Measurements from ENCODE around the gene ACOXL. TPM values are rescaled to one million over a fixed set of nuclear protein-coding genes. Genes with fewer than 3 reads are reported as not detected.
"Not testable (repeated sequence)": the region's sequence is repeated elsewhere in the genome, so short reads cannot be mapped to it uniquely, and the experiment has no call there.

The ACOXL gene
- total RNA-seq, 1 donor from 2014 or later: not detected

DNA sequence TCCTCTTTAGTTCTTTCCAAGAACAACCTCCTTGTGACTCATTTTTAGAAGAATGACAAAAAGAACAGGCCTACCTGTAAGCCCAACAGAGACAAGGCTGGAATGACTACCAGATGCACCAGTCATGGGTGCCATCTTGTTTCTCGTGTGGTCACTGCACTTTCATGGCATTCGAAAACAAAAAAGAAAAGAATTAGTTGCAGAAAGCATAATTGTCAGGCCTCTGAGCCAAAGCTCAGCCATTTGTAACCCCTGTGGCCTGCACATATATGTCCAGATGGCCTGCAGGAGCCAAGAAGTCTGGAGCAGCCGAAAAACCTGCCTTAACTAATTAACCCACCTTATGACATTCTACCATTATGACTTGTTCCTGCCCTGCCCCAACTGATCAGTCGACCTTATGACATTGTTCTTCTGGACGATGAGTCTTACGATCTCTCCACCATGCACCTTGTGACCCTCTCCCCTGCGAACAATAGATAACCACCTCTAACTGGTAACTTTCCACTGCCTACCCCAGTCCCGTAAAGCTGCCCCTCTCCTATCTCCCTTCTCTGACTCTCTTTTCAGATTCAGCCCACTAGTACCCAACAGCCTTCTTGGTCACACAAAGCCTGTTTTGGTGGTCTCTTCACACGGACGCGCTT, 40.6 kb upstream of the ACOXL start:
- peaks cover 9% of the 10 kb centered on the region for H3K36me3 Mint-ChIP-seq (ENCODE audit: low read depth)
- H3K4me3 Mint-ChIP-seq: no peak overlapping the region
- peaks cover 17% of the 10 kb centered on the region for H3K4me1 Mint-ChIP-seq
- TF ChIP-seq, protein P1, sequence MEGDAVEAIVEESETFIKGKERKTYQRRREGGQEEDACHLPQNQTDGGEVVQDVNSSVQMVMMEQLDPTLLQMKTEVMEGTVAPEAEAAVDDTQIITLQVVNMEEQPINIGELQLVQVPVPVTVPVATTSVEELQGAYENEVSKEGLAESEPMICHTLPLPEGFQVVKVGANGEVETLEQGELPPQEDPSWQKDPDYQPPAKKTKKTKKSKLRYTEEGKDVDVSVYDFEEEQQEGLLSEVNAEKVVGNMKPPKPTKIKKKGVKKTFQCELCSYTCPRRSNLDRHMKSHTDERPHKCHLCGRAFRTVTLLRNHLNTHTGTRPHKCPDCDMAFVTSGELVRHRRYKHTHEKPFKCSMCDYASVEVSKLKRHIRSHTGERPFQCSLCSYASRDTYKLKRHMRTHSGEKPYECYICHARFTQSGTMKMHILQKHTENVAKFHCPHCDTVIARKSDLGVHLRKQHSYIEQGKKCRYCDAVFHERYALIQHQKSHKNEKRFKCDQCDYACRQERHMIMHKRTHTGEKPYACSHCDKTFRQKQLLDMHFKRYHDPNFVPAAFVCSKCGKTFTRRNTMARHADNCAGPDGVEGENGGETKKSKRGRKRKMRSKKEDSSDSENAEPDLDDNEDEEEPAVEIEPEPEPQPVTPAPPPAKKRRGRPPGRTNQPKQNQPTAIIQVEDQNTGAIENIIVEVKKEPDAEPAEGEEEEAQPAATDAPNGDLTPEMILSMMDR (conservative IDR thresholded peaks at IDR 0.05): no peak
- H3K27me3 Mint-ChIP-seq (ENCODE audit: low read depth): peaks cover 6% of the 10 kb centered on the region
- H3K9me3 Mint-ChIP-seq: peaks cover 9% of the 10 kb centered on the region
- H3K27ac Mint-ChIP-seq (ENCODE audit: unreplicated experiment): no peak overlapping the region
- DNase-seq (ENCODE audit: low read depth, low spot score): no peak

GRCh38 chr2:110695146-110695898, 37.1 kb upstream of the ACOXL start:
- not testable (repeated sequence) for H3K27me3 Mint-ChIP-seq (ENCODE audit: low read depth); H3K36me3 Mint-ChIP-seq (ENCODE audit: low read depth); H3K4me3 Mint-ChIP-seq; DNase-seq (ENCODE audit: low read depth, low spot score); H3K9me3 Mint-ChIP-seq; H3K4me1 Mint-ChIP-seq
- peak overlapping the region; percentile 36 for H3K27ac Mint-ChIP-seq (ENCODE audit: unreplicated experiment)

GRCh38 chr2:110698253-110698652, 34.1 kb upstream of the ACOXL start:
- not testable (repeated sequence) for H3K36me3 Mint-ChIP-seq (ENCODE audit: low read depth); H3K4me1 Mint-ChIP-seq; H3K4me3 Mint-ChIP-seq; DNase-seq (ENCODE audit: low read depth, low spot score); H3K27ac Mint-ChIP-seq (ENCODE audit: unreplicated experiment); H3K27me3 Mint-ChIP-seq (ENCODE audit: low read depth); H3K9me3 Mint-ChIP-seq

DNA sequence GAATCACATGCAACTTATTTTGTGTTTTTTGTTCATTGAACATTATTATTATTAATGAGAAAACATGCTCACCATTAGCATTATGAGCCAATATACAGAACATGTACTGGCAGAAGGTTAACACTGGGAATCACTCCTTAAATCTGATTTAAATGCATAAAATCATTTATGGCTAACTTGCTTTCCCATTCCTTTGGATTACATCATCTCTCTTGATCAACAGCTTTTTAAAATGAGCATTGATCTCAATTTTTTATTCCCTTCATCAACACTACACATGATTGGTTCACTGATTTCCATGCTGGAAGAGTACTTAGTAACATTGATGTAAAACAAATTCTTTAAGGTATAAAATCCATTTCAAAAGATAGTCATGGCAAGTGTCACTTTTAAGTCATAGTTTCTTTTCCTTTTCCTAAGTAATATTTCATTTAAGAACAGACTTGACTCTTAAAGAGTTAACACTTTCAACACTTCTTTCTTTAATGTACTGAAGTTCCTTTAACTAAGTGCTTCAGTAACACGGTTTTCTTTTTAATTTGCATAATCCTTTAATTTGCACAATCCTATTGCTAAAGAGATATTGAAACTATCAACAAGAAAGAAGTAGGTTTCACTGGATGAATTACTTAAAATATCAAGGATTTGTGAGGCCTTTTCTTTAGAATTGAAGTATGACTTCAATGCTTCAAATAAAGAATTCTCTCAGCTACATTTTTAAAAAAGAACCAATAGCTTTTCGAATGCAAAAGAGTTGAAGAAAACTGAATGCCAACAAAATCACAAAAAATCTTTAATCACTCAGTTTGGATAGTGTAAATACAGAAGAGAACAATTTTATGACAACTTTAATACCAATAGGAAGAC, 29.6 kb upstream of the ACOXL start:
- TF ChIP-seq, protein P1 (conservative IDR thresholded peaks at IDR 0.05): no peak
- Mint-ChIP-seq H3K27me3 (ENCODE audit: low read depth) (peaks cover 9% of the 10 kb centered on the region), H3K27ac (ENCODE audit: unreplicated experiment) (no peak overlapping the region), H3K4me3 (no peak overlapping the region), H3K4me1 (no peaks in the 10 kb centered on the region), H3K36me3 (ENCODE audit: low read depth) (no peaks in the 10 kb centered on the region), H3K9me3 (no peaks in the 10 kb centered on the region)
- DNase-seq (ENCODE audit: low read depth, low spot score): no peak

- Mint-ChIP-seq H3K27me3 (ENCODE audit: low read depth) (peaks cover 23% of the 10 kb centered on the region), H3K4me3 (no peak overlapping the region), H3K27ac (ENCODE audit: unreplicated experiment) (no peak overlapping the region), H3K9me3 (no peaks in the 10 kb centered on the region), H3K4me1 (no peaks in the 10 kb centered on the region), H3K36me3 (ENCODE audit: low read depth) (no peaks in the 10 kb centered on the region)
- no peak for DNase-seq (ENCODE audit: low read depth, low spot score)
- TF ChIP-seq, protein P1 (conservative IDR thresholded peaks at IDR 0.05): no peak
Measured at GRCh38 chr2:110707386-110707965, 24.9 kb upstream of the ACOXL start.

DNA sequence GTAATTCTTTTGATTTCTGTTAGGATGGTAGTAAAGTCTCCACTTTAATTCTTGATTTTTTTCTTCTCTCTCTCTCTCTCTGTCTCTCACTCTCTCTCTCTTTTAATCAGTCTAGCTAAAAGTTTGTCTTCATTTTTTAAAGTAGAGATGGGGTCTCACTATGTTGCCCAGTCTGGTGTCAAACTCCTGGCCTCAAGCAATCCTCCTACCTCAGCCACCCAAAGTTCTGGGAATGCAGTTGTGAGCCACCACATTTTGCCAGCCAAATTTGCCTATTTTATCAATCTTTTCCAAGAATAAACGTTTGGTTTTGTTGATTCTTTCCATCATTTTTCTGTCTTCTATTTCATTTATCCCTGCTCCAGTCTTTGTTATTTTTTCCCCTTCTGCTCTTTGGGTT, 23.9 kb upstream of the ACOXL start:
- TF ChIP-seq, protein P1 (conservative IDR thresholded peaks at IDR 0.05): no peak
- H3K9me3 Mint-ChIP-seq: no peaks in the 10 kb centered on the region
- H3K27ac Mint-ChIP-seq (ENCODE audit: unreplicated experiment): no peak overlapping the region
- no peaks in the 10 kb centered on the region for H3K4me1 Mint-ChIP-seq
- no peaks in the 10 kb centered on the region for H3K36me3 Mint-ChIP-seq (ENCODE audit: low read depth)
- no peak for DNase-seq (ENCODE audit: low read depth, low spot score)
- H3K4me3 Mint-ChIP-seq: no peak overlapping the region
- H3K27me3 Mint-ChIP-seq (ENCODE audit: low read depth): peaks cover 19% of the 10 kb centered on the region

Measured in neural crest cell (in vitro differentiated cells).